ENCODE results near the gene GFY.

DNA sequence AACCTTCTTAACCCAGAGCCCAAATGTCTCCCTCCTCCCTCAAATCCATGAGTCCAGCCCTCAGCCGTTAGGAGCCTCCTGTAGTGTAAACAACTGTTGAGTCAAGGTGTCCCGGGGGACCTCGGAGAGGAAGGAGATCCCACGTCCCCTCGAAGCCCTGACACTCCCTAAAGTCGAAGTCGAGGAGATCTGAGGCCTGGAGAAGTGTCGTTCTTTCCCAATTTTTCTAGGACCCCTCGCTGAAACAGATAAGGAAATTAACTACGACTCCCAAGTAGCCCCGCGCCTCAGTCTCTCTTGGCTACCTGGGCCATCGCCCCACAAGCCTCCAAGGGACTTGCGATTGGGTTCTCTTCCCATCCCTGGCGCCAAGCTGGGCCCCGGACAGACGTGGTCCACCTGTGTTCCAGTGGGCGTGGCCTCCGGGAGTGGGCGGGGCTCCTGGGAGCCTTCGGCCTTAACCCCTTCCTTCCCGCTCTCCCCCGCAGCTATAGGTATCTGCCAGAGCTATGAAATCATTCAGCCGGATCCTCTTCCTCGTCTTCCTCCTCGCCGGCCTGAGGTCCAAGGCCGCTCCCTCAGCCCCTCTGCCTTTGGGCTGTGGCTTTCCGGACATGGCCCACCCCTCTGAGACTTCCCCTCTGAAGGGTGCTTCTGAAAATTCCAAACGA, 869 bp downstream of the GFY start:
- TF ChIP-seq POLR2A (IDR thresholded peaks at IDR 0.05) (no peak), POLR2AphosphoS5 (IDR thresholded peaks at IDR 0.05; ENCODE audit: insufficient read depth in 1 of 2, low read depth in 1 of 2) (no peak)
- TF ChIP-seq, protein P1, sequence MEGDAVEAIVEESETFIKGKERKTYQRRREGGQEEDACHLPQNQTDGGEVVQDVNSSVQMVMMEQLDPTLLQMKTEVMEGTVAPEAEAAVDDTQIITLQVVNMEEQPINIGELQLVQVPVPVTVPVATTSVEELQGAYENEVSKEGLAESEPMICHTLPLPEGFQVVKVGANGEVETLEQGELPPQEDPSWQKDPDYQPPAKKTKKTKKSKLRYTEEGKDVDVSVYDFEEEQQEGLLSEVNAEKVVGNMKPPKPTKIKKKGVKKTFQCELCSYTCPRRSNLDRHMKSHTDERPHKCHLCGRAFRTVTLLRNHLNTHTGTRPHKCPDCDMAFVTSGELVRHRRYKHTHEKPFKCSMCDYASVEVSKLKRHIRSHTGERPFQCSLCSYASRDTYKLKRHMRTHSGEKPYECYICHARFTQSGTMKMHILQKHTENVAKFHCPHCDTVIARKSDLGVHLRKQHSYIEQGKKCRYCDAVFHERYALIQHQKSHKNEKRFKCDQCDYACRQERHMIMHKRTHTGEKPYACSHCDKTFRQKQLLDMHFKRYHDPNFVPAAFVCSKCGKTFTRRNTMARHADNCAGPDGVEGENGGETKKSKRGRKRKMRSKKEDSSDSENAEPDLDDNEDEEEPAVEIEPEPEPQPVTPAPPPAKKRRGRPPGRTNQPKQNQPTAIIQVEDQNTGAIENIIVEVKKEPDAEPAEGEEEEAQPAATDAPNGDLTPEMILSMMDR (IDR thresholded peaks at IDR 0.05): no peak

Measured in vagina (tissue), 2 donors.